NB4 (cell line): Measurements from ENCODE around the gene TMEM123.

Experiments used
- MYC ChIP-seq: IDR thresholded peaks from 2 replicates; pipeline ENCODE4 v1.6.1; 2011; ENCODE audit warnings: low read depth, low read length
- POLR2A ChIP-seq: IDR thresholded peaks from 2 replicates; pipeline ENCODE4 v1.6.1; 2011; ENCODE audit warnings: mild to moderate bottlenecking; ENCODE audit not compliant: insufficient read length; ENCODE audit errors: extremely low read depth
- TF ChIP-seq, protein P1 (sequence below): IDR thresholded peaks from one replicate; pipeline ENCODE4 v1.5.1; 2012; ENCODE audit warnings: low read depth, low read length
- TF ChIP-seq, protein P2 (sequence below): IDR thresholded peaks from 2 replicates; pipeline ENCODE4 v1.6.1; 2011; ENCODE audit warnings: low read depth, low read length

DNA sequence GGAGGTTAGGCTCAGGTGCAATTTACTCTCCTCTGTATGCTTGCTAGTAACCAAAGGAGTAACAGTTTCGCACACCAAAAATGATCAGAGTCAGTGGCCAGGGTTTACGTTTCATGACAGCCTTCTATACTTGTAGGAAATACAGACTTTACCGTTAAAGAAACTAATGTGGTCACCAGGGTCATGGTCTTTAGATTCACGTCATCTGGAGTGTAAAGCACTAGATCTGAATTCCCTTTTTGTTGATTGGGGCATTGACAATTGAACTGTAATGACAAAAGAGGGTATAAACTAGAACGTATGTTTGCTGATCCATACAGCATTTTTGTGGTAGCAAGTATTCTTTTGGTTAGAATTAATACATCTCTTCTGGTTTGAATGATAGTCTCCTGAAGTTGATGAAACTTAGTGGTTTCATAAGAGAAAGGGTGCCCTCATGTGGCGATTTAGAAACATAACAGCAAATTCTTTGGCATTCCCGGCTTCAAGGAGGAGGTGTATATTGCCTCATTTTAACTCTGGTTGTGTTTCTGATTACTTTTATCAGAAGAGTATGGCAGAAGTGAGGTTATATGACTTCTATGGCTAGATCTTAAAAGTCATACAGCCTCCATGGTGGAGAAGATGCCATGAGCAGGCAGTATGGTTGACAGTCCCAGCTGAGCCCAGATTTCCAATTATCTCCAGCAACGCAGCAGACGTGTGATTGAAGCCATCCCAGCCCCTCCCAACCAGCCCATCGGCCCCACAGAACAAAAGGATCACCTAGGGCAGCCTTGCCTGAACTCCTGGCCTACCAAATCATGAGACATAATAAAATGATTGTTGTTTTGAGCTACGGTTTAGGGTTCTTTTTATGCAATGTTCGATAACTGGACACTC, 42.8 kb upstream of the TMEM123 start:
- TF ChIP-seq, protein P1, sequence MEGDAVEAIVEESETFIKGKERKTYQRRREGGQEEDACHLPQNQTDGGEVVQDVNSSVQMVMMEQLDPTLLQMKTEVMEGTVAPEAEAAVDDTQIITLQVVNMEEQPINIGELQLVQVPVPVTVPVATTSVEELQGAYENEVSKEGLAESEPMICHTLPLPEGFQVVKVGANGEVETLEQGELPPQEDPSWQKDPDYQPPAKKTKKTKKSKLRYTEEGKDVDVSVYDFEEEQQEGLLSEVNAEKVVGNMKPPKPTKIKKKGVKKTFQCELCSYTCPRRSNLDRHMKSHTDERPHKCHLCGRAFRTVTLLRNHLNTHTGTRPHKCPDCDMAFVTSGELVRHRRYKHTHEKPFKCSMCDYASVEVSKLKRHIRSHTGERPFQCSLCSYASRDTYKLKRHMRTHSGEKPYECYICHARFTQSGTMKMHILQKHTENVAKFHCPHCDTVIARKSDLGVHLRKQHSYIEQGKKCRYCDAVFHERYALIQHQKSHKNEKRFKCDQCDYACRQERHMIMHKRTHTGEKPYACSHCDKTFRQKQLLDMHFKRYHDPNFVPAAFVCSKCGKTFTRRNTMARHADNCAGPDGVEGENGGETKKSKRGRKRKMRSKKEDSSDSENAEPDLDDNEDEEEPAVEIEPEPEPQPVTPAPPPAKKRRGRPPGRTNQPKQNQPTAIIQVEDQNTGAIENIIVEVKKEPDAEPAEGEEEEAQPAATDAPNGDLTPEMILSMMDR: peak; percentile 52
- TF ChIP-seq, protein P2, sequence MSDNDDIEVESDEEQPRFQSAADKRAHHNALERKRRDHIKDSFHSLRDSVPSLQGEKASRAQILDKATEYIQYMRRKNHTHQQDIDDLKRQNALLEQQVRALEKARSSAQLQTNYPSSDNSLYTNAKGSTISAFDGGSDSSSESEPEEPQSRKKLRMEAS: no peak
- TF ChIP-seq POLR2A (no peak), MYC (no peak)
